OCI-LY7 (cell line): ENCODE measurements around the gene ALG8. TPM values are rescaled to one million over a fixed set of nuclear protein-coding genes. Genes with fewer than 3 reads are reported as not detected.

ENCODE experiments used
- BruUV-seq: library from RNA; stranded (reverse); fragments of 400-500 nt; replicated peaks from 2 replicates; lab custom pipeline; 2021; lab: Mats Ljungman, UMichigan
- CTCF ChIA-PET: fragments of 300-600 bp; sonication (Branson Sonifier 250); formaldehyde crosslinking; loops from one replicate; lab custom pipeline; 2022; ENCODE audit warnings: antibody characterized with exemption; ENCODE audit not compliant: unreplicated experiment; lab: Charles Lee
- POLR2A ChIA-PET: fragments of 300-600 bp; sonication (Branson Sonifier 250); formaldehyde crosslinking; loops from one replicate; lab custom pipeline; 2022; ENCODE audit warnings: antibody characterized with exemption; lab: Charles Lee
- DNase-seq: peaks from one replicate; pipeline ENCODE4 v3.0.0-alpha.2; 2015; ENCODE audit warnings: low spot score
- H2AFZ ChIP-seq: fragments of 200-600 bp; sonication (generic), shearing (Covaris generic); 2 replicates; pipeline ENCODE4 v1.6.1; 2014; ENCODE audit warnings: mild to moderate bottlenecking, antibody characterized with exemption, low read length, moderate library complexity
- H3K27ac ChIP-seq: fragments of 200-600 bp; sonication (generic); 2 replicates; pipeline ENCODE4 v1.5.1; 2014; ENCODE audit warnings: mixed run types, low read depth, mild to moderate bottlenecking, moderate library complexity, low read length, inconsistent platforms; ENCODE audit not compliant: poor library complexity, severe bottlenecking
- H3K36me3 ChIP-seq: fragments of 200-600 bp; sonication (generic); 2 replicates; pipeline ENCODE4 v1.6.1; 2014; ENCODE audit warnings: mild to moderate bottlenecking, antibody characterized with exemption, low read length, moderate library complexity, mixed read lengths; ENCODE audit not compliant: insufficient read depth
- H3K4me1 ChIP-seq: fragments of 200-600 bp; sonication (generic); 2 replicates; pipeline ENCODE4 v1.5.1; 2014; ENCODE audit warnings: mild to moderate bottlenecking, low read length; ENCODE audit not compliant: insufficient read depth, poor library complexity, severe bottlenecking
- H3K4me2 ChIP-seq: fragments of 200-600 bp; sonication (generic); 2 replicates; pipeline ENCODE4 v1.6.1; 2014; ENCODE audit warnings: mild to moderate bottlenecking, low read length
- H3K4me3 ChIP-seq: fragments of 200-600 bp; sonication (generic); 2 replicates; pipeline ENCODE4 v1.5.1; 2014; ENCODE audit warnings: mild to moderate bottlenecking, low read depth, low read length; ENCODE audit not compliant: poor library complexity, severe bottlenecking
- H3K79me2 ChIP-seq: fragments of 200-600 bp; sonication (generic); 2 replicates; pipeline ENCODE4 v1.6.1; 2016; ENCODE audit warnings: low read depth, mild to moderate bottlenecking, low read length, moderate library complexity, mixed read lengths; ENCODE audit not compliant: insufficient read depth
- H3K9me2 ChIP-seq: fragments of 200-600 bp; sonication (generic); 2 replicates; pipeline ENCODE4 v1.6.1; 2016; ENCODE audit warnings: mild to moderate bottlenecking, low read length, mixed read lengths; ENCODE audit not compliant: insufficient read depth
- H3K9me3 ChIP-seq: fragments of 200-600 bp; sonication (generic); 2 replicates; pipeline ENCODE4 v1.6.1; 2014; ENCODE audit warnings: mild to moderate bottlenecking, mixed run types, low read length, mixed read lengths
- H4K20me1 ChIP-seq: fragments of 200-600 bp; sonication (generic); 2 replicates; pipeline ENCODE4 v1.6.1; 2014; ENCODE audit warnings: mild to moderate bottlenecking, antibody characterized with exemption, low read length, moderate library complexity, mixed read lengths; ENCODE audit not compliant: insufficient read depth
- EZH2phosphoT487 ChIP-seq: fragments of 200-600 bp; sonication (generic); IDR thresholded peaks from 2 replicates; pipeline ENCODE4 v1.6.1; 2018; ENCODE audit warnings: low read depth, borderline replicate concordance, mild to moderate bottlenecking, mixed run types, antibody characterized with exemption, low read length, moderate library complexity, mixed read lengths
- intact Hi-C: fragments of 100-400 bp; cut with micrococcal nuclease; formaldehyde crosslinking; loops from one replicate; pipeline ENCODE4 v1.10.0; 2022; ENCODE audit not compliant: unreplicated experiment
- total RNA-seq, 2 experiments: library from RNA; depleted of rRNA in 1 of 2; stranded (reverse); fragments of >200 nt in 1 of 2; shearing (Covaris generic) in 1 of 2; gene quantifications; 2 replicates each; pipeline ENCODE4 v1.2.3, GENCODE V29; 2014 to 2022
- TF ChIP-seq, protein P1 (sequence below): fragments of 200-600 bp; sonication (generic); conservative IDR thresholded peaks from 2 replicates; pipeline ENCODE4 v1.5.1; 2014; ENCODE audit warnings: mild to moderate bottlenecking, antibody characterized with exemption, low read length, moderate library complexity, mixed read lengths

The ALG8 gene
- total RNA-seq, 2 experiments from 2014 or later: 42.5 to 66.1 TPM

DNA sequence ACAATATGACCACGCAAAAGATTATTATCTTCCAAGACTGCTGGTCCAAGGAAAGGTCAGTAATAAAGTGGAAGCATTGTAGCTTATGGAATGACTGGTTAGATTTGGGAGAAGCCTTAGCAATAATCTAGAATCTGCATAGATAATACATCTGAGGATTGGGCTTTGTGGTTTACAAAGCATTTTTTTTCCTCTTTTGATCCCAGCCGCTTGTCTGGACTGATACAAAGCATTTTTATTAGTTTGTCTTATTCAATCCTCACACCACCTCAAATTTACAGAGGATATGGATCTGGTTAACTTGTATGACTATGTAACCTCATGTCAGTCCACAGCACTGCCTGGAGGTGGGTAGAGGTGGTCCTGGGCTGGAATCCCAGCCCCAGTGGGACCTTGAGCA lies 76.8 kb downstream of the ALG8 start:
- peaks cover 3% of the 10 kb centered on the region; the same call in 1 of the 2 replicates for H3K36me3 ChIP-seq
- ChIA-PET POLR2A (interaction anchor here (0.5 kb wide), 1 partner anchor 8 kb away, joined by 3 read pairs; no protein-coding TSS in a partner anchor), CTCF (no interaction called here)
- H3K27ac ChIP-seq: no peak overlapping the region
- H3K79me2 ChIP-seq: no peaks in the 10 kb centered on the region
- no peaks in the 10 kb centered on the region for H3K9me2 ChIP-seq
- no peak for DNase-seq
- no peak overlapping the region for H3K4me2 ChIP-seq
- TF ChIP-seq, protein P1, sequence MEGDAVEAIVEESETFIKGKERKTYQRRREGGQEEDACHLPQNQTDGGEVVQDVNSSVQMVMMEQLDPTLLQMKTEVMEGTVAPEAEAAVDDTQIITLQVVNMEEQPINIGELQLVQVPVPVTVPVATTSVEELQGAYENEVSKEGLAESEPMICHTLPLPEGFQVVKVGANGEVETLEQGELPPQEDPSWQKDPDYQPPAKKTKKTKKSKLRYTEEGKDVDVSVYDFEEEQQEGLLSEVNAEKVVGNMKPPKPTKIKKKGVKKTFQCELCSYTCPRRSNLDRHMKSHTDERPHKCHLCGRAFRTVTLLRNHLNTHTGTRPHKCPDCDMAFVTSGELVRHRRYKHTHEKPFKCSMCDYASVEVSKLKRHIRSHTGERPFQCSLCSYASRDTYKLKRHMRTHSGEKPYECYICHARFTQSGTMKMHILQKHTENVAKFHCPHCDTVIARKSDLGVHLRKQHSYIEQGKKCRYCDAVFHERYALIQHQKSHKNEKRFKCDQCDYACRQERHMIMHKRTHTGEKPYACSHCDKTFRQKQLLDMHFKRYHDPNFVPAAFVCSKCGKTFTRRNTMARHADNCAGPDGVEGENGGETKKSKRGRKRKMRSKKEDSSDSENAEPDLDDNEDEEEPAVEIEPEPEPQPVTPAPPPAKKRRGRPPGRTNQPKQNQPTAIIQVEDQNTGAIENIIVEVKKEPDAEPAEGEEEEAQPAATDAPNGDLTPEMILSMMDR: no peak
- no peak for TF ChIP-seq EZH2phosphoT487
- no peaks in the 10 kb centered on the region for H3K4me1 ChIP-seq
- BruUV-seq: no TSS peak
- no peak overlapping the region for H2AFZ ChIP-seq
- intact Hi-C loops: no loop called here
- no peaks in the 10 kb centered on the region for H4K20me1 ChIP-seq
- H3K4me3 ChIP-seq: no peak overlapping the region
- H3K9me3 ChIP-seq: no peaks in the 10 kb centered on the region

DNA sequence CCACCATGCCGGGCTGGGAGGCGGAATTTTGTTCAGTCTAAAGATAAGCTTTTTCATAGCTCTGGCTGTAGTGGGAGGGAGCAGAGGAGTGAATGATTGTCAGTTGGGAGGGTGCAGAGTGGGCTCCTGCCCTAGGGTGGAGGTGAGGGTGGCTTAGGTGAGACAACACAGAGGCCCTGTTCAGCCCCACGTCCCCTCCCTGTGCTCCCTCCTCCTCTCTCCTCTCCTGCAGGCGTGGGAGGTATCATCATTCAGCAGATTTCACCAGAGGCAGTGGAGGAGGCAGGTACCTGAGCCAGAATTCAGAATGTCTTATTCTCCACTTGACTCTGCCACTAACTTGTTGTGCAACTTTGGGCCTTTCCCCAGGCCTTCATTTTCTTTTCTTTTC lies 77.5 kb downstream of the ALG8 start:
- no peak for DNase-seq
- ChIA-PET CTCF (no interaction called here), POLR2A (interaction anchor here (0.7 kb wide), 1 partner anchor 704 kb away, joined by 3 read pairs; no protein-coding TSS in a partner anchor)
- no peak overlapping the region for H3K27ac ChIP-seq
- no peaks in the 10 kb centered on the region for H3K9me3 ChIP-seq
- no peak overlapping the region for H3K4me3 ChIP-seq
- intact Hi-C loops: no loop called here
- H3K79me2 ChIP-seq: no peaks in the 10 kb centered on the region
- H3K36me3 ChIP-seq: no peaks in the 10 kb centered on the region
- no peaks in the 10 kb centered on the region for H3K4me1 ChIP-seq
- TF ChIP-seq, protein P1: no peak
- no peak for TF ChIP-seq EZH2phosphoT487
- H4K20me1 ChIP-seq: no peaks in the 10 kb centered on the region
- H3K9me2 ChIP-seq: no peaks in the 10 kb centered on the region
- no peak overlapping the region for H2AFZ ChIP-seq
- H3K4me2 ChIP-seq: no peak overlapping the region
- BruUV-seq: no TSS peak

DNA sequence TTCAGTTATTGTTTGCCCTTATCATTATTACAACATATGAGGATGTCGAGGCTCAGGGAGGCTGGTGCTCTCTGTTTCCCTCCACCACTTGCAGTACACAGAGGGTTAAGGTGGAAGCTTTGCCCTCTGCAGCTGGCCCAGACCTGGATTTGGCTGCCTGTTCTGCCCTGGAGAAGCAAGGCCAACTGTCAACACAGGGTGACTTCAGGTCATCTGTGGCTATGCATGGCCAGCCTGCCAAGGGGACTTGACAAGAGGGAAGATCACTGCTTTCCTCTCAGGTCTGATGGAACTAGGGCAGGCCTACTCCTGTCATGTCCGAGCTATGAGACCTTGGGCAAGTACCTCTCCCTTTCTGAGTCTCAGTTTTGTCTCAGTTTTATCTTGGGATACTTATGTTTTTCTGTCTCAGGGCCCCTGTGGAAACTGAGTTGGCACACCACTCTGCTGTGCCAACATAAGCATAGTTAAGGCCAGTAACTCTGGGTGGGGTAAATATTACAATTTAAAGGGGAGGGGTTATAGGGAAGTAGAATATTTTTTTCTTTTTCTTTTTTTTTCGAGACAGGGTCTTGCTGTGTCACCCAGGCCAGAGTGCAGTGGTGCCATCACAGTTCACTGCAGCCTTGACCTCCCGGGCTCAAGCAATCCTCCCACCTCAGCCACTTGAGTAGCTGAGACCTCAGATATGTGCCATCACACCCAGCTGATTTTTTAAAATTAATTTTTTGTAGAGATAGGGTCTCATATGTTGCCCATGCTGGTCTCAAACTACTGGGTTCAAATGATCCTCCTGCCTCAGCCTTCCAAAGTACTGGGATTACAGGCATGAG lies 78.1 kb downstream of the ALG8 start:
- no peak overlapping the region for H3K27ac ChIP-seq
- no peak overlapping the region for H2AFZ ChIP-seq
- H3K9me2 ChIP-seq: no peaks in the 10 kb centered on the region
- H3K4me1 ChIP-seq: no peaks in the 10 kb centered on the region
- no TSS peak for BruUV-seq
- ChIA-PET CTCF (no interaction called here), POLR2A (interaction anchor here (0.6 to 0.7 kb wide), 4 partner anchors 39 to 1387 kb away, joined by 3 to 6 read pairs (median 4); no protein-coding TSS in a partner anchor)
- H3K79me2 ChIP-seq: no peaks in the 10 kb centered on the region
- no peak for DNase-seq
- no peaks in the 10 kb centered on the region for H4K20me1 ChIP-seq
- H3K9me3 ChIP-seq: no peaks in the 10 kb centered on the region
- no peak overlapping the region for H3K4me3 ChIP-seq
- no peak for TF ChIP-seq EZH2phosphoT487
- TF ChIP-seq, protein P1: no peak
- no peak overlapping the region for H3K4me2 ChIP-seq
- intact Hi-C loops: no loop called here
- no peaks in the 10 kb centered on the region for H3K36me3 ChIP-seq
